WTC11 (cell line): ENCODE results near the gene GPATCH2L. TPM values are rescaled to one million over a fixed set of nuclear protein-coding genes. Genes with fewer than 3 reads are reported as not detected.

Experiments
- ATAC-seq: fragments of 200-7000 bp; cut with Tn5 transposase; 2 replicates; pipeline ENCODE4 v1.10.0; 2021; ENCODE audit warnings: mild to moderate bottlenecking, moderate library complexity
- CTCF ChIA-PET: fragments of 300-600 bp; sonication (Branson Sonifier 250); formaldehyde crosslinking; loops from one replicate; lab custom pipeline; 2021; ENCODE audit warnings: antibody characterized with exemption; lab: Charles Lee
- POLR2A ChIA-PET: fragments of 350-600 bp; sonication (Branson Sonifier 250); formaldehyde crosslinking; loops from one replicate; lab custom pipeline; 2021; ENCODE audit warnings: antibody characterized with exemption; lab: Charles Lee
- DNase-seq: peaks from one replicate; pipeline ENCODE4 v3.0.0; 2021; ENCODE audit warnings: low spot score
- H3K27ac Mint-ChIP-seq: 2 replicates; pipeline ENCODE4 v1.8.0; 2021; ENCODE audit warnings: mixed read lengths
- H3K27me3 Mint-ChIP-seq: 2 replicates; pipeline ENCODE4 v1.8.0; 2021; ENCODE audit warnings: low read depth, mild to moderate bottlenecking, moderate library complexity, mixed read lengths
- H3K36me3 Mint-ChIP-seq: 2 replicates; pipeline ENCODE4 v1.8.0; 2021; ENCODE audit warnings: mixed read lengths
- H3K4me1 Mint-ChIP-seq: 2 replicates; pipeline ENCODE4 v1.8.0; 2022; ENCODE audit warnings: mixed read lengths
- H3K4me3 Mint-ChIP-seq: 2 replicates; pipeline ENCODE4 v1.8.0; 2021; ENCODE audit warnings: mild to moderate bottlenecking, moderate library complexity, mixed read lengths
- H3K9me3 Mint-ChIP-seq: 2 replicates; pipeline ENCODE4 v1.8.0; 2021; ENCODE audit warnings: mixed read lengths
- CREM ChIP-seq: sonication (generic); formaldehyde crosslinking; IDR thresholded peaks from 2 replicates; pipeline ENCODE4 v1.8.1; 2022; ENCODE audit warnings: mild to moderate bottlenecking, missing genetic modification reagents, moderate library complexity
- E2F5 ChIP-seq: sonication (generic); formaldehyde crosslinking; IDR thresholded peaks from 2 replicates; pipeline ENCODE4 v1.8.1; 2022; ENCODE audit warnings: mild to moderate bottlenecking, moderate library complexity, missing genetic modification reagents
- EMX1 ChIP-seq: fragments of 250-450 bp; sonication (Bioruptor Pico); IDR thresholded peaks from 2 replicates; pipeline ENCODE4 v1.8.0; 2021; ENCODE audit warnings: mild to moderate bottlenecking
- GTF2I ChIP-seq: fragments of 250-450 bp; sonication (Bioruptor Pico); conservative IDR thresholded peaks from 2 replicates; pipeline ENCODE4 v1.4.0; 2021; ENCODE audit warnings: mild to moderate bottlenecking
- JUN ChIP-seq: sonication (generic); formaldehyde crosslinking; IDR thresholded peaks from 2 replicates; pipeline ENCODE4 v1.8.0; 2023; ENCODE audit warnings: mild to moderate bottlenecking, missing genetic modification reagents
- MLX ChIP-seq: sonication (generic); formaldehyde crosslinking; IDR thresholded peaks from 2 replicates; pipeline ENCODE4 v1.8.1; 2023; ENCODE audit warnings: mild to moderate bottlenecking, missing genetic modification reagents, moderate library complexity
- RELA ChIP-seq: sonication (generic); formaldehyde crosslinking; IDR thresholded peaks from 2 replicates; pipeline ENCODE4 v1.8.1; 2022; ENCODE audit warnings: missing genetic modification reagents, mild to moderate bottlenecking, borderline replicate concordance
- SP1 ChIP-seq: sonication (generic); formaldehyde crosslinking; conservative IDR thresholded peaks from 2 replicates; pipeline ENCODE4 v1.8.1; 2022; ENCODE audit warnings: missing genetic modification reagents
- USF2 ChIP-seq: sonication (generic); formaldehyde crosslinking; IDR thresholded peaks from 2 replicates; pipeline ENCODE4 v1.8.1; 2023; ENCODE audit warnings: mild to moderate bottlenecking, missing genetic modification reagents, moderate library complexity
- ZNF121 ChIP-seq: sonication (generic); formaldehyde crosslinking; IDR thresholded peaks from 2 replicates; pipeline ENCODE4 v1.8.0; 2023; ENCODE audit warnings: missing genetic modification reagents
- ZNF425 ChIP-seq: fragments of 250-450 bp; sonication (Bioruptor Pico); conservative IDR thresholded peaks from 2 replicates; pipeline ENCODE4 v1.9.0; 2021; ENCODE audit warnings: mild to moderate bottlenecking
- ZSCAN18 ChIP-seq: fragments of 250-450 bp; sonication (Bioruptor Pico); IDR thresholded peaks from 2 replicates; pipeline ENCODE4 v2.1.2; 2022; ENCODE audit warnings: mild to moderate bottlenecking, moderate library complexity
- total RNA-seq: library from RNA; stranded (reverse); gene quantifications from 3 replicates; pipeline ENCODE4 v1.2.3, GENCODE V29; 2021
- TF ChIP-seq, protein P1 (sequence below): sonication (generic); formaldehyde crosslinking; IDR thresholded peaks from 2 replicates; pipeline ENCODE4 v1.8.0; 2022; ENCODE audit warnings: mild to moderate bottlenecking, missing genetic modification reagents
- TF ChIP-seq, protein P2 (sequence below): sonication (generic); formaldehyde crosslinking; IDR thresholded peaks from 2 replicates; pipeline ENCODE4 v1.8.0; 2023; ENCODE audit warnings: missing genetic modification reagents
- TF ChIP-seq, protein P3 (sequence below): fragments of 250-450 bp; sonication (Bioruptor Pico); IDR thresholded peaks from 2 replicates; pipeline ENCODE4 v1.9.0; 2021; ENCODE audit warnings: mild to moderate bottlenecking
- TF ChIP-seq, protein P4 (sequence below): sonication (generic); formaldehyde crosslinking; conservative IDR thresholded peaks from 2 replicates; pipeline ENCODE4 v1.8.1; 2023; ENCODE audit warnings: mild to moderate bottlenecking, low read depth, missing genetic modification reagents, moderate library complexity
- TF ChIP-seq, protein P5 (sequence below): fragments of 250-450 bp; sonication (Bioruptor Pico); IDR thresholded peaks from 2 replicates; pipeline ENCODE4 v1.9.0; 2021; ENCODE audit warnings: moderate library complexity, mild to moderate bottlenecking, inconsistent platforms, borderline replicate concordance

GPATCH2L gene
- total RNA-seq, 1 experiment from 2014 or later = 67.2 TPM

DNA sequence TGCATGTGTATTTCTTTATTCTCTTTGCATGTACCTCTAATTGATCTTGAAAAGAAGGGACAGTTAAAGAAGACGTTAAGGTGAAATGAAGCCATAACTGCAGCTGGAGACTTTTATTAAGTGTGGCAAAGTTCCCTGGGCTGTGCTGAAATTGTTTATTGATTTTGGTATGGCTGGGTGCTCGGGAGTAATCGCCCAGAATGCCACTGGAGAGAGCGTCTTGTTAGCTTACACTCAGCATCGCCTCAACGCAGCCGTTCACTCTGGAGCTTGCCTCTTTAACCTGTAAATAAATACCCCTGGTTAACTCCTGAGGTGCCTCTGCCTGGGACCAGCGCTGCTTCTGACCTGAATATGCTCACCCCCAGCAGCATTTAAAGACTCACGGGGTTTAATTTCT, 98.6 kb downstream of the GPATCH2L start:
- no peak overlapping the region for H3K4me3 Mint-ChIP-seq
- ChIA-PET CTCF (interaction anchor here (0.7 to 1.3 kb wide), 4 partner anchors 60 to 240 kb away, joined by 3 to 5 read pairs (median 4); no protein-coding TSS in a partner anchor), POLR2A (no interaction called here)
- H3K27me3 Mint-ChIP-seq = no peaks in the 10 kb centered on the region
- no peak for DNase-seq
- H3K36me3 Mint-ChIP-seq = no peaks in the 10 kb centered on the region
- TF ChIP-seq USF2 (CRISPR knock-in tag) = no peak
- TF ChIP-seq, protein P1, sequence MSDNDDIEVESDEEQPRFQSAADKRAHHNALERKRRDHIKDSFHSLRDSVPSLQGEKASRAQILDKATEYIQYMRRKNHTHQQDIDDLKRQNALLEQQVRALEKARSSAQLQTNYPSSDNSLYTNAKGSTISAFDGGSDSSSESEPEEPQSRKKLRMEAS (CRISPR knock-in tag) = no peak
- TF ChIP-seq, protein P2, sequence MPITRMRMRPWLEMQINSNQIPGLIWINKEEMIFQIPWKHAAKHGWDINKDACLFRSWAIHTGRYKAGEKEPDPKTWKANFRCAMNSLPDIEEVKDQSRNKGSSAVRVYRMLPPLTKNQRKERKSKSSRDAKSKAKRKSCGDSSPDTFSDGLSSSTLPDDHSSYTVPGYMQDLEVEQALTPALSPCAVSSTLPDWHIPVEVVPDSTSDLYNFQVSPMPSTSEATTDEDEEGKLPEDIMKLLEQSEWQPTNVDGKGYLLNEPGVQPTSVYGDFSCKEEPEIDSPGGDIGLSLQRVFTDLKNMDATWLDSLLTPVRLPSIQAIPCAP (CRISPR knock-in tag) = no peak
- TF ChIP-seq EMX1 (CRISPR knock-in tag) = no peak
- TF ChIP-seq, protein P3, sequence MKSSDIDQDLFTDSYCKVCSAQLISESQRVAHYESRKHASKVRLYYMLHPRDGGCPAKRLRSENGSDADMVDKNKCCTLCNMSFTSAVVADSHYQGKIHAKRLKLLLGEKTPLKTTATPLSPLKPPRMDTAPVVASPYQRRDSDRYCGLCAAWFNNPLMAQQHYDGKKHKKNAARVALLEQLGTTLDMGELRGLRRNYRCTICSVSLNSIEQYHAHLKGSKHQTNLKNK = no peak
- TF ChIP-seq RELA (CRISPR knock-in tag) = no peak
- no peak for TF ChIP-seq JUN (CRISPR knock-in tag)
- TF ChIP-seq, protein P4, sequence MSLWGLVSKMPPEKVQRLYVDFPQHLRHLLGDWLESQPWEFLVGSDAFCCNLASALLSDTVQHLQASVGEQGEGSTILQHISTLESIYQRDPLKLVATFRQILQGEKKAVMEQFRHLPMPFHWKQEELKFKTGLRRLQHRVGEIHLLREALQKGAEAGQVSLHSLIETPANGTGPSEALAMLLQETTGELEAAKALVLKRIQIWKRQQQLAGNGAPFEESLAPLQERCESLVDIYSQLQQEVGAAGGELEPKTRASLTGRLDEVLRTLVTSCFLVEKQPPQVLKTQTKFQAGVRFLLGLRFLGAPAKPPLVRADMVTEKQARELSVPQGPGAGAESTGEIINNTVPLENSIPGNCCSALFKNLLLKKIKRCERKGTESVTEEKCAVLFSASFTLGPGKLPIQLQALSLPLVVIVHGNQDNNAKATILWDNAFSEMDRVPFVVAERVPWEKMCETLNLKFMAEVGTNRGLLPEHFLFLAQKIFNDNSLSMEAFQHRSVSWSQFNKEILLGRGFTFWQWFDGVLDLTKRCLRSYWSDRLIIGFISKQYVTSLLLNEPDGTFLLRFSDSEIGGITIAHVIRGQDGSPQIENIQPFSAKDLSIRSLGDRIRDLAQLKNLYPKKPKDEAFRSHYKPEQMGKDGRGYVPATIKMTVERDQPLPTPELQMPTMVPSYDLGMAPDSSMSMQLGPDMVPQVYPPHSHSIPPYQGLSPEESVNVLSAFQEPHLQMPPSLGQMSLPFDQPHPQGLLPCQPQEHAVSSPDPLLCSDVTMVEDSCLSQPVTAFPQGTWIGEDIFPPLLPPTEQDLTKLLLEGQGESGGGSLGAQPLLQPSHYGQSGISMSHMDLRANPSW (CRISPR knock-in tag) = no peak
- TF ChIP-seq, all 79 proteins: peak for 0
- ATAC-seq = peak; percentile 44; the same call in 1 of the 2 replicates
- no peaks in the 10 kb centered on the region for H3K9me3 Mint-ChIP-seq
- H3K27ac Mint-ChIP-seq = no peak overlapping the region
- H3K4me1 Mint-ChIP-seq = peaks cover 20% of the 10 kb centered on the region

DNA sequence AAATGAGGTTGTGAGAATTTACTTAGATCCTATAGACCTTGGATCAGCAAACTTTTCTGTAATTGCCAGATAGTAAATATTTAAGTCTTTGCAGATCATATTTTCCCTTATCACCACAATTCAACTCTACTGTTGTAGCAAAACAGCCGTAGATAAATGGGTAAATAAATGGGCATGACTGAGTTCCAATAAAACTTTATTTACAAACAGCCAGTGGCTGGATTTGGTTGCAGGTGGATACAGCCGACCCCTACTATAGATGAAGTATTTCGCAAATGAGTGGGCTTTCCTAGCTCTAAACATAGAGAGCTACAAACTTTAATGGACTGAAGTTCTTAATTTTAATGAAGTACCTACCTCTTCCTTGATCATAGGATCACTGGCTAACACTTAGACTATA, 100.7 kb downstream of the GPATCH2L start:
- CTCF ChIA-PET = no interaction called here
- POLR2A ChIA-PET = no interaction called here

More for the DNA sequence above, 100.7 kb downstream of the GPATCH2L start:
- H3K36me3 Mint-ChIP-seq = no peaks in the 10 kb centered on the region
- peaks cover 20% of the 10 kb centered on the region for H3K4me1 Mint-ChIP-seq
- ATAC-seq = no peak
- H3K9me3 Mint-ChIP-seq = no peaks in the 10 kb centered on the region
- TF ChIP-seq, protein P5, sequence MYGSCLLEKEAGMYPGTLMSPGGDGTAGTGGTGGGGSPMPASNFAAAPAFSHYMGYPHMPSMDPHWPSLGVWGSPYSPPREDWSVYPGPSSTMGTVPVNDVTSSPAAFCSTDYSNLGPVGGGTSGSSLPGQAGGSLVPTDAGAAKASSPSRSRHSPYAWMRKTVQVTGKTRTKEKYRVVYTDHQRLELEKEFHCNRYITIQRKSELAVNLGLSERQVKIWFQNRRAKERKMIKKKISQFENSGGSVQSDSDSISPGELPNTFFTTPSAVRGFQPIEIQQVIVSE (CRISPR knock-in tag) = no peak
- no peak for TF ChIP-seq ZSCAN18
- no peak for TF ChIP-seq MLX (CRISPR knock-in tag)
- TF ChIP-seq SP1 (CRISPR knock-in tag) = no peak
- TF ChIP-seq GTF2I (CRISPR knock-in tag) = no peak
- TF ChIP-seq E2F5 = no peak
- TF ChIP-seq ZNF425 (CRISPR knock-in tag) = no peak
- TF ChIP-seq CREM (CRISPR knock-in tag) = no peak
- TF ChIP-seq ZNF121 (CRISPR knock-in tag) = no peak
- no peak overlapping the region for H3K4me3 Mint-ChIP-seq
- no peak for DNase-seq
- H3K27ac Mint-ChIP-seq = no peak overlapping the region
- no peaks in the 10 kb centered on the region for H3K27me3 Mint-ChIP-seq
